A673 (cell line): ENCODE data around the gene STARD3. TPM values are rescaled to one million over a fixed set of nuclear protein-coding genes. Genes with fewer than 3 reads are reported as not detected.

Experiments
- BruUV-seq: library from RNA; stranded (reverse); fragments of 400-500 nt; replicated peaks from 2 replicates; lab custom pipeline; 2021; lab: Mats Ljungman, UMichigan
- CTCF ChIA-PET: fragments of 300-600 bp; sonication (Branson Sonifier 250); formaldehyde crosslinking; loops from one replicate; lab custom pipeline; 2022; ENCODE audit warnings: antibody characterized with exemption; lab: Charles Lee
- POLR2A ChIA-PET: fragments of 300-600 bp; sonication (Branson Sonifier 250); formaldehyde crosslinking; loops from one replicate; lab custom pipeline; 2022; ENCODE audit warnings: antibody characterized with exemption; ENCODE audit not compliant: low non-redundant PET; lab: Charles Lee
- DNase-seq: peaks from one replicate; pipeline ENCODE4 v3.0.0-alpha.2; 2015; ENCODE audit warnings: low spot score
- H3K27ac ChIP-seq: fragments of 200-600 bp; sonication (generic); 2 replicates; pipeline ENCODE4 v1.5.1; 2016; ENCODE audit warnings: mixed run types, low read depth, mild to moderate bottlenecking, mixed read lengths, antibody characterized with exemption, low read length; ENCODE audit not compliant: poor library complexity, severe bottlenecking
- H3K27me3 ChIP-seq: fragments of 200-600 bp; sonication (generic); replicated peaks from 2 replicates; pipeline ENCODE4 v1.6.1; 2017; ENCODE audit warnings: mixed run types, low read depth, mild to moderate bottlenecking, mixed read lengths, antibody characterized with exemption, low read length; ENCODE audit not compliant: insufficient read depth, poor library complexity
- H3K36me3 ChIP-seq: fragments of 200-600 bp; sonication (generic); 2 replicates; pipeline ENCODE4 v1.6.1; 2016; ENCODE audit warnings: mixed run types, mild to moderate bottlenecking, mixed read lengths, antibody characterized with exemption, low read length; ENCODE audit not compliant: insufficient read depth, poor library complexity, severe bottlenecking
- H3K4me1 ChIP-seq: fragments of 200-600 bp; sonication (generic); 2 replicates; pipeline ENCODE4 v1.6.1; 2017; ENCODE audit warnings: mixed run types, mild to moderate bottlenecking, mixed read lengths, antibody characterized with exemption, low read length; ENCODE audit not compliant: insufficient read depth, poor library complexity, severe bottlenecking
- H3K4me3 ChIP-seq: fragments of 200-600 bp; sonication (generic); 2 replicates; pipeline ENCODE4 v1.5.1; 2016; ENCODE audit warnings: low read depth, mixed run types, mild to moderate bottlenecking, mixed read lengths, low read length; ENCODE audit not compliant: poor library complexity, severe bottlenecking
- H3K9me3 ChIP-seq: fragments of 200-600 bp; sonication (generic); 2 replicates; pipeline ENCODE4 v1.6.1; 2016; ENCODE audit warnings: mixed run types, low read depth, mild to moderate bottlenecking, mixed read lengths, antibody characterized with exemption, low read length; ENCODE audit not compliant: poor library complexity, severe bottlenecking
- CTCF ChIP-seq: fragments of 300-800, 200-600 bp; sonication (generic); conservative IDR thresholded peaks from 2 replicates; pipeline ENCODE4 v1.5.1; 2017; ENCODE audit warnings: low read depth, mild to moderate bottlenecking, antibody characterized with exemption, low read length, moderate library complexity, mixed read lengths
- EZH2 ChIP-seq: fragments of 200-600 bp; sonication (generic); IDR thresholded peaks from 2 replicates; pipeline ENCODE4 v1.6.1; 2017; ENCODE audit warnings: borderline replicate concordance, low read depth, mild to moderate bottlenecking, mixed read lengths, antibody characterized with exemption, low read length; ENCODE audit not compliant: poor library complexity, severe bottlenecking
- intact Hi-C: fragments of 100-400 bp; cut with micrococcal nuclease; formaldehyde crosslinking; loops from one replicate; pipeline ENCODE4 v1.10.0; 2022; ENCODE audit not compliant: unreplicated experiment
- total RNA-seq: library from RNA; stranded (reverse); gene quantifications from 2 replicates; pipeline ENCODE4 v1.2.3, GENCODE V29; 2021

Gene STARD3
- total RNA-seq, 1 experiment from 2014 or later: 21.3 TPM

DNA sequence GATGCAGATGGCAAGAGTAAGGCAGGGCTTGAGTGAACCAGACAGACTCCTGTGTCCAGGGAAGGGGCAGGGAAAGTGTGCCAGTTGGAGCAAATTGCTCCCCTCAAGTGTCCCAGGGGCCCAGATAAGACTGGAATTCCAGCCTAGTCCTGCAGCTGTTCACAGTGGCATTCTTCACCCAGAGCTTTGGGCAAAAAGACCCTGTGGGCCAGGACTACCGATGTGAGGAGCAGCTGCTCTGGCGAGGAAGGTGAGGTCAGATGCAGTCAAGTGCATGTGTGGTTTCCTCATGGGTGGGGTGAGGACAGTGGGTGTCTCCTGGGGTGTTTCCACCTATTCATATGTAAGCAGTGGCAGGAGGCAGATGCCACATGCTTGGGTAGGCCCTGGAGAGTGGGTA lies 43.6 kb upstream of the STARD3 start:
- Histone ChIP-seq H3K36me3 (no peaks in the 10 kb centered on the region), H3K27ac (no peak overlapping the region), H3K9me3 (no peaks in the 10 kb centered on the region), H3K4me1 (no peaks in the 10 kb centered on the region), H3K27me3 (peaks cover 37% of the 10 kb centered on the region), H3K4me3 (no peak overlapping the region)
- TF ChIP-seq EZH2 (no peak), CTCF (no peak)
- POLR2A ChIA-PET: no interaction called here
- CTCF ChIA-PET: no interaction called here
- intact Hi-C loops: no loop called here
- DNase-seq: no peak
- BruUV-seq: no TSS peak

GRCh38 chr17:39595294-39595693 lies 41.6 kb upstream of the STARD3 start:
- Histone ChIP-seq H3K36me3 (no peaks in the 10 kb centered on the region), H3K4me3 (no peak overlapping the region), H3K4me1 (no peaks in the 10 kb centered on the region), H3K9me3 (no peaks in the 10 kb centered on the region), H3K27ac (no peak overlapping the region), H3K27me3 (peaks cover 56% of the 10 kb centered on the region)
- DNase-seq: no peak
- CTCF ChIA-PET: no interaction called here
- TF ChIP-seq CTCF: no peak
- TF ChIP-seq EZH2: no peak
- intact Hi-C loops: no loop called here
- BruUV-seq: no TSS peak
- POLR2A ChIA-PET: no interaction called here

DNA sequence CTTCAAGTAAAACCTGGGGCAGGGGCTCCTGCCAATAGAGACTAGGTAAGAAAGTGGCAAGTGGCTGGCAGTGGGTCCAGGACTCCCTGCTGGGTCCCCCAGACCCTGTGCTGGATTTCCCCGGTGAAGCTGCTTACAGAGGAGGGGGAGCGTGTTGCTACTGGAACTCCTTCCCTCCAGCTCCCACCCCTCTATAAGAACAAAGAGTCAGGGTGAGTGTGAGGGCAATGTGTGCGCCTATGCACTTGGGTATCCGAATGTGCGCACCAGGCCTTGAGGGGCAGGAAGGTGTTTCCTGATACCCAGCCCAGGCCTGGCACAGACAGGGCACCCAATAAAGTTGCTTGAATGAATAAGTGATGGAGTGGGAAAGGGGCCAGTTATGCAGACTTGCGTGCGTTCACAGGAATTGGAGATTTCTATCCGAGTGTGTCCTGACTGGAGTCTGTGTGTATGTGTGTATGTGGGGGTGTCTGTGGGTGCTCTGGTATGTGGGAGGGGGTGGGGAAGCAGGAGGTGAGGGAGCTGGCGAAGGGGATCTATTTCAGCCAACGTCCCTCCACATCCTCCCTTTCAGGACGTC lies 40.9 kb upstream of the STARD3 start:
- CTCF ChIA-PET: no interaction called here
- BruUV-seq: no TSS peak
- no peaks in the 10 kb centered on the region for H3K4me1 ChIP-seq

More for the DNA sequence above, 40.9 kb upstream of the STARD3 start:
- Histone ChIP-seq H3K4me3 (no peak overlapping the region), H3K36me3 (no peaks in the 10 kb centered on the region), H3K27me3 (peaks cover 64% of the 10 kb centered on the region), H3K9me3 (no peaks in the 10 kb centered on the region), H3K27ac (no peak overlapping the region)
- intact Hi-C loops: no loop called here
- POLR2A ChIA-PET: no interaction called here
- DNase-seq: no peak
- no peak for TF ChIP-seq CTCF
- no peak for TF ChIP-seq EZH2
